K562 (cell line): ENCODE data around the gene SOSTDC1. TPM values are rescaled to one million over a fixed set of nuclear protein-coding genes. Genes with fewer than 3 reads are reported as not detected.

Experiments used
- ATAC-seq: fragments of 200-7000 bp; cut with Tn5 transposase; 3 replicates; pipeline ENCODE4 v1.9.1; 2020; ENCODE audit warnings: moderate library complexity
- BruUV-seq: library from RNA; stranded (reverse); fragments of 400-500 nt; replicated peaks from 2 replicates; lab custom pipeline; 2021; lab: Mats Ljungman, UMichigan
- CTCF ChIA-PET: fragments of 300-600 bp; formaldehyde crosslinking; extraction: SDS; loops from one replicate; lab custom pipeline; 2021; ENCODE audit warnings: low intra/inter-chr PET ratio; lab: Yijun Ruan, JAX
- POLR2A ChIA-PET: fragments of 300-600, 350-650 bp; sonication (Branson Sonifier 250); formaldehyde crosslinking; extraction: SDS; loops from one replicate; lab custom pipeline; 2021; ENCODE audit warnings: antibody characterized with exemption, inconsistent platforms; lab: Yijun Ruan, JAX
- DNase-seq, 4 experiments: peaks; one replicate each; pipeline versions ENCODE4 v3.0.0 to v3.0.0-alpha.2; 2011 to 2018; ENCODE audit warnings: low spot score in 3 of 4, mixed read lengths in 3 of 4; ENCODE audit errors: extremely low read depth in 1 of 4
- FAIRE-seq: peaks from 2 replicates; lab custom pipeline; 2011; peaks lifted over from hg19 to GRCh38; lab: Jason Lieb, UNC
- H2AFZ ChIP-seq: 2 replicates; pipeline ENCODE4 v1.6.0; 2011; ENCODE audit warnings: low read depth, low read length, control low read depth, inconsistent platforms
- H3K27ac ChIP-seq: fragments of 200-600 bp; 3 replicates; pipeline ENCODE4 v1.8.0; 2011; ENCODE audit warnings: low read depth, mild to moderate bottlenecking, control low read depth, inconsistent platforms, low read length, moderate library complexity, mixed read lengths; ENCODE audit errors: extremely low read depth
- H3K27me3 ChIP-seq, 2 experiments: fragments of 300-600 bp in 1 of 2; 2 replicates in 1 of 2; 3 replicates in 1 of 2; pipeline versions ENCODE4 v1.6.0 to v1.8.0; 2011; ENCODE audit warnings: inconsistent platforms in 2 of 2, low read length in 2 of 2, mild to moderate bottlenecking in 1 of 2, mixed read lengths in 1 of 2, moderate library complexity in 1 of 2; ENCODE audit not compliant: control insufficient read depth in 2 of 2, insufficient read depth in 2 of 2
- H3K36me3 ChIP-seq: fragments of 300-600 bp; 3 replicates; pipeline ENCODE4 v1.8.0; 2011; ENCODE audit warnings: mild to moderate bottlenecking, low read length, inconsistent platforms; ENCODE audit not compliant: control insufficient read depth, insufficient read depth
- H3K4me1 ChIP-seq, 2 experiments: fragments of 200-600 bp in 1 of 2; replicated peaks in 1 of 2; 2 replicates in 1 of 2; 3 replicates in 1 of 2; pipeline versions ENCODE4 v1.5.1 to v1.8.0; 2011; ENCODE audit warnings: inconsistent platforms in 2 of 2, low read length in 2 of 2, mild to moderate bottlenecking in 1 of 2, mixed read lengths in 1 of 2, moderate library complexity in 1 of 2; ENCODE audit not compliant: control insufficient read depth in 2 of 2, insufficient read depth in 2 of 2
- H3K4me2 ChIP-seq: 2 replicates; pipeline ENCODE4 v1.6.1; 2011; ENCODE audit warnings: low read length, control low read depth, inconsistent platforms, mixed read lengths; ENCODE audit not compliant: insufficient read depth
- H3K4me3 ChIP-seq: fragments of 200-600 bp; sonication (generic), shearing (Covaris generic); 2 replicates; pipeline ENCODE4 v1.5.1; 2016; ENCODE audit warnings: control low read depth, inconsistent platforms
- H3K79me2 ChIP-seq: fragments of 200-600 bp; 3 replicates; pipeline ENCODE4 v1.8.0; 2011; ENCODE audit warnings: low read length, inconsistent platforms; ENCODE audit not compliant: control insufficient read depth, insufficient read depth
- H3K9ac ChIP-seq, 2 experiments: 2 replicates each; pipeline versions ENCODE4 v1.6.0 to v1.6.1; 2011; ENCODE audit warnings: low read depth in 2 of 2, low read length in 2 of 2, control low read depth in 1 of 2, inconsistent platforms in 1 of 2, mild to moderate bottlenecking in 1 of 2, mixed read lengths in 1 of 2; ENCODE audit not compliant: insufficient read depth in 1 of 2
- H3K9me1 ChIP-seq: one replicate; pipeline ENCODE4 v1.6.0; 2011; ENCODE audit warnings: inconsistent platforms, mild to moderate bottlenecking, low read length, moderate library complexity; ENCODE audit not compliant: control insufficient read depth, insufficient read depth
- H3K9me3 ChIP-seq: replicated peaks from 2 replicates; pipeline ENCODE4 v1.5.1; 2011; ENCODE audit warnings: low read depth, low read length, inconsistent platforms; ENCODE audit not compliant: control insufficient read depth, insufficient read depth
- H4K20me1 ChIP-seq: replicated peaks from 2 replicates; pipeline ENCODE4 v1.6.1; 2011; ENCODE audit warnings: low read length, inconsistent platforms, mixed read lengths; ENCODE audit not compliant: control insufficient read depth, insufficient read depth
- GABPB2 ChIP-seq: fragments of 250-450 bp; sonication (Bioruptor Pico); conservative IDR thresholded peaks from 2 replicates; pipeline ENCODE4 v1.5.1; 2021; ENCODE audit warnings: mild to moderate bottlenecking
- NCOR1 ChIP-seq: fragments of 450-650 bp; IDR thresholded peaks from 2 replicates; pipeline ENCODE4 v1.6.1; 2016; ENCODE audit warnings: mild to moderate bottlenecking, moderate library complexity
- RAD21 ChIP-seq, 2 experiments: fragments of 250-450 bp in 1 of 2; fragments of 450-650 bp in 1 of 2; sonication (Bioruptor Pico) in 1 of 2; formaldehyde crosslinking in 1 of 2; IDR thresholded peaks in 1 of 2; conservative IDR thresholded peaks in 1 of 2; 2 replicates each; pipeline versions ENCODE4 v1.4.0 to v1.8.0; 2020 to 2022; ENCODE audit warnings: mild to moderate bottlenecking in 2 of 2, moderate library complexity in 1 of 2
- RBM17 ChIP-seq: fragments of 200-400 bp; formaldehyde crosslinking; IDR thresholded peaks from 2 replicates; pipeline ENCODE4 v1.6.1; 2017; ENCODE audit warnings: low read depth, mild to moderate bottlenecking, low read length, borderline replicate concordance
- ZNF324 ChIP-seq: fragments of 250-450 bp; sonication (Bioruptor Pico); IDR thresholded peaks from 2 replicates; pipeline ENCODE4 v1.4.0; 2020; ENCODE audit warnings: mild to moderate bottlenecking
- WGBS: fragments of 100-300 bp; shearing (Covaris generic); methylation state at CpG from one replicate; pipeline ENCODE4 v1.1.6; 2016; ENCODE audit warnings: low coverage, mixed read lengths; ENCODE audit not compliant: insufficient coverage; ENCODE audit errors: missing lambda C conversion rate; 5-methylcytosine and 5-hydroxymethylcytosine counted together
- in situ Hi-C: fragments of 300-500 bp; cut with MboI; formaldehyde crosslinking; loops from 4 replicates; pipeline ENCODE4 v1.15.0; 2018; ENCODE audit warnings: inconsistent platforms, mixed read lengths
- intact Hi-C: fragments of 100-400 bp; cut with micrococcal nuclease; formaldehyde crosslinking; loops from 2 replicates; pipeline ENCODE4 v1.14.2; 2022
- polyA plus RNA-seq, 8 experiments: library from polyadenylated mRNA; depleted of rRNA in 4 of 8; stranded (reverse) in 5 of 8; unstranded in 3 of 8; fragments of >200 nt; fragmentation: Nextera tagmentation in 2 of 8; fragmentation: Illumina TruSeq in 1 of 8; extraction: Ambion mirVana in 2 of 8; extraction: Trizol in 1 of 8; gene quantifications; 2 replicates each; pipeline versions ENCODE4 v1.2.1 to v1.2.3, GENCODE V29; 2011 to 2014; ENCODE audit warnings: inconsistent platforms in 1 of 8, missing spikeins in 1 of 8
- total RNA-seq, 7 experiments: library from RNA; depleted of rRNA in 6 of 7; stranded (reverse); fragments of >200 nt in 6 of 7; fragmentation: Illumina TruSeq in 2 of 7; extraction: Trizol in 2 of 7; gene quantifications; 2 replicates each; pipeline versions ENCODE4 v1.2.1 to v1.2.3, GENCODE V29; 2011 to 2021; ENCODE audit warnings: low replicate concordance in 1 of 7

The SOSTDC1 gene
- total and polyA plus RNA-seq, 9 of the 15 experiments (the other 6 are each of a cell fraction or from before 2014, with no cell fraction given) = 8.3 to 48.6 (median 15.9) TPM

GRCh38 chr7:16491148-16491547 lies 25.6 kb upstream of the SOSTDC1 start:
- H3K4me3 ChIP-seq = no peak overlapping the region
- ChIA-PET POLR2A (interaction anchor here (0.6 kb wide), 1 partner anchor 21 kb away, joined by 5 read pairs; no protein-coding TSS in a partner anchor), CTCF (no interaction called here)
- no peaks in the 10 kb centered on the region for H3K27me3 ChIP-seq
- no peak overlapping the region; the same call in 2 of the 3 replicates for H3K27ac ChIP-seq
- FAIRE-seq (no peak), ATAC-seq (no peak), DNase-seq (no peak)
- no peaks in the 10 kb centered on the region for H3K9me3 ChIP-seq
- peaks cover 0 to 18% of the 10 kb centered on the region in 2 experiments; a peak in 3 of 5 replicates for H3K4me1 ChIP-seq
- intact Hi-C loops = loop anchor here (5.0 kb wide), 1 partner anchor 71 kb away; no protein-coding TSS in a partner anchor
- H3K9me1 ChIP-seq = no peaks in the 10 kb centered on the region
- H3K79me2 ChIP-seq = no peaks in the 10 kb centered on the region
- no peaks in the 10 kb centered on the region for H3K36me3 ChIP-seq
- H2AFZ ChIP-seq = peak overlapping the region; percentile 90
- H3K9ac ChIP-seq = no peak overlapping the region
- BruUV-seq = no TSS peak
- WGBS = 63% methylated on average over 2 of the region's 2 CpGs
- no peak for TF ChIP-seq RAD21 (CRISPR knock-in tag; conservative IDR thresholded peaks at IDR 0.05 in 1 of 2, IDR thresholded peaks at IDR 0.05 in 1 of 2)
- no peak for TF ChIP-seq NCOR1
- TF ChIP-seq ZNF324 = no peak
- no peak for TF ChIP-seq RBM17
- no peak for TF ChIP-seq GABPB2 (CRISPR knock-in tag)
- H4K20me1 ChIP-seq = no peaks in the 10 kb centered on the region
- in situ Hi-C loops = no loop called here
- H3K4me2 ChIP-seq = no peak overlapping the region
